Panc1 (cell line): ENCODE data around the gene PIK3IP1. TPM values are rescaled to one million over a fixed set of nuclear protein-coding genes. Genes with fewer than 3 reads are reported as not detected.

ENCODE experiments used
- ATAC-seq: fragments of 200-7000 bp; cut with Tn5 transposase; 2 replicates; pipeline ENCODE4 v1.9.1; 2020; ENCODE audit warnings: mild to moderate bottlenecking, moderate library complexity
- BruUV-seq: library from RNA; stranded (reverse); fragments of 400-500 nt; replicated peaks from 2 replicates; lab custom pipeline; 2021; lab: Mats Ljungman, UMichigan
- CTCF ChIA-PET: fragments of 300-600 bp; sonication (Branson Sonifier 250); formaldehyde crosslinking; loops from one replicate; lab custom pipeline; 2022; ENCODE audit warnings: antibody characterized with exemption; lab: Charles Lee
- POLR2A ChIA-PET: fragments of 300-600 bp; sonication (Branson Sonifier 250); formaldehyde crosslinking; loops from one replicate; lab custom pipeline; 2022; ENCODE audit warnings: antibody characterized with exemption; lab: Charles Lee
- DNase-seq: peaks from one replicate; pipeline ENCODE4 v3.0.0-alpha.2; 2010; ENCODE audit warnings: low read depth, low spot score
- H3K27ac ChIP-seq: 2 replicates; pipeline ENCODE4 v1.5.1; 2011; ENCODE audit warnings: mild to moderate bottlenecking, low read length, inconsistent platforms
- H3K27me3 ChIP-seq: fragments of 200-500 bp; sonication (Bioruptor generic); 2 replicates; pipeline ENCODE4 v1.6.0; 2014; ENCODE audit warnings: low read length, inconsistent platforms; ENCODE audit not compliant: control insufficient read depth, insufficient read depth
- H3K36me3 ChIP-seq: fragments of 200-500 bp; sonication (Bioruptor generic); 2 replicates; pipeline ENCODE4 v1.5.1; 2014; ENCODE audit warnings: inconsistent platforms, mild to moderate bottlenecking, low read length, moderate library complexity; ENCODE audit not compliant: control insufficient read depth, insufficient read depth
- H3K4me1 ChIP-seq: 2 replicates; pipeline ENCODE4 v1.5.1; 2011; ENCODE audit warnings: inconsistent platforms, mild to moderate bottlenecking, low read length, moderate library complexity; ENCODE audit not compliant: control insufficient read depth, insufficient read depth
- H3K4me3 ChIP-seq, 2 experiments: 2 replicates each; pipeline ENCODE4 v1.5.1; 2011 to 2012; ENCODE audit warnings: low read depth in 2 of 2, low read length in 2 of 2, mild to moderate bottlenecking in 2 of 2, inconsistent platforms in 1 of 2, moderate library complexity in 1 of 2
- H3K9me3 ChIP-seq: fragments of 200-500 bp; sonication (Bioruptor generic); 2 replicates; pipeline ENCODE4 v1.5.1; 2014; ENCODE audit warnings: low read depth, mild to moderate bottlenecking, inconsistent platforms, low read length, moderate library complexity; ENCODE audit not compliant: control insufficient read depth, insufficient read depth
- CTCF ChIP-seq: fragments of 450-650 bp; IDR thresholded peaks from 2 replicates; pipeline ENCODE4 v1.5.1; 2017; ENCODE audit warnings: mild to moderate bottlenecking
- POLR2AphosphoS5 ChIP-seq: IDR thresholded peaks from 2 replicates; pipeline ENCODE4 v1.6.1; 2012; ENCODE audit warnings: mild to moderate bottlenecking, low read depth, low read length, moderate library complexity
- REST ChIP-seq, 2 experiments: IDR thresholded peaks; 2 replicates each; pipeline ENCODE4 v1.6.1; 2011 to 2012; ENCODE audit warnings: low read depth in 2 of 2, control low read depth in 1 of 2, low read length in 1 of 2, mild to moderate bottlenecking in 1 of 2, moderate library complexity in 1 of 2; ENCODE audit not compliant: insufficient read depth in 1 of 2
- SIN3A ChIP-seq: IDR thresholded peaks from 2 replicates; pipeline ENCODE4 v1.6.1; 2012; ENCODE audit warnings: low read depth, mild to moderate bottlenecking, low read length, moderate library complexity, borderline replicate concordance; ENCODE audit not compliant: insufficient read depth
- TCF7L2 ChIP-seq: IDR thresholded peaks from 2 replicates; pipeline ENCODE4 v1.6.1; 2011; ENCODE audit warnings: mild to moderate bottlenecking, low read depth, low read length, inconsistent platforms
- in situ Hi-C: cut with HindIII; loops from 2 replicates; pipeline ENCODE4 v1.10.0; 2016; ENCODE audit warnings: low sequenced_read_pairs, low pct_unique_long_range_greater_than_20kb
- intact Hi-C: fragments of 100-400 bp; cut with micrococcal nuclease; formaldehyde crosslinking; loops from one replicate; pipeline ENCODE4 v1.10.0; 2022; ENCODE audit not compliant: unreplicated experiment
- total RNA-seq: library from RNA; stranded (reverse); gene quantifications from one replicate; pipeline ENCODE4 v1.2.1, GENCODE V29; 2021; ENCODE audit not compliant: unreplicated experiment

Gene PIK3IP1
- total RNA-seq, 1 experiment from 2014 or later, result 3.6 TPM

GRCh38 chr22:31282748-31283468, 9.4 kb downstream of the PIK3IP1 start:
- POLR2A ChIA-PET, result interaction anchor here (0.6 kb wide), 1 partner anchor 8 kb away, joined by 5 read pairs; no protein-coding TSS in a partner anchor
- in situ Hi-C loops, result no loop called here

GRCh38 chr22:31281733-31282132, 10.6 kb downstream of the PIK3IP1 start:
- intact Hi-C loops, result no loop called here

More at GRCh38 chr22:31282748-31283468, 9.4 kb downstream of the PIK3IP1 start:
- ATAC-seq (no peak), DNase-seq (no peak)
- BruUV-seq, result no TSS peak
- no peaks in the 10 kb centered on the region for H3K27me3 ChIP-seq
- TF ChIP-seq REST (IDR thresholded peaks at IDR 0.05; ENCODE audit: insufficient read depth in 1 of 2, low read depth in 2 of 2, low read length in 1 of 2) (no peak), TCF7L2 (no peak), SIN3A (no peak), CTCF (no peak), POLR2AphosphoS5 (no peak)
- H3K27ac ChIP-seq, result no peak overlapping the region
- no peaks in the 10 kb centered on the region for H3K4me1 ChIP-seq
- CTCF ChIA-PET, result no interaction called here
- intact Hi-C loops, result no loop called here
- no peaks in the 10 kb centered on the region for H3K36me3 ChIP-seq
- no peaks in the 10 kb centered on the region for H3K9me3 ChIP-seq
- H3K4me3 ChIP-seq, result no peak overlapping the region

More at GRCh38 chr22:31281733-31282132, 10.6 kb downstream of the PIK3IP1 start:
- in situ Hi-C loops, result no loop called here
- no peaks in the 10 kb centered on the region for H3K27me3 ChIP-seq
- POLR2A ChIA-PET, result no interaction called here
- H3K4me3 ChIP-seq, result no peak overlapping the region
- DNase-seq (no peak), ATAC-seq (no peak)
- no peak overlapping the region for H3K27ac ChIP-seq
- no TSS peak for BruUV-seq
- H3K36me3 ChIP-seq, result no peaks in the 10 kb centered on the region
- H3K9me3 ChIP-seq, result no peaks in the 10 kb centered on the region
- CTCF ChIA-PET, result no interaction called here
- TF ChIP-seq POLR2AphosphoS5, result no peak
- TF ChIP-seq TCF7L2, result no peak
- no peak for TF ChIP-seq REST (IDR thresholded peaks at IDR 0.05; ENCODE audit: insufficient read depth in 1 of 2, low read depth in 2 of 2, low read length in 1 of 2)
- no peak for TF ChIP-seq CTCF
- TF ChIP-seq SIN3A, result no peak
- no peaks in the 10 kb centered on the region for H3K4me1 ChIP-seq
